ENCODE results near the gene DMRTB1. TPM values are rescaled to one million over a fixed set of nuclear protein-coding genes. Genes with fewer than 3 reads are reported as not detected.

Gene DMRTB1
- total RNA-seq, 1 experiment from 2014 or later = not detected

DNA sequence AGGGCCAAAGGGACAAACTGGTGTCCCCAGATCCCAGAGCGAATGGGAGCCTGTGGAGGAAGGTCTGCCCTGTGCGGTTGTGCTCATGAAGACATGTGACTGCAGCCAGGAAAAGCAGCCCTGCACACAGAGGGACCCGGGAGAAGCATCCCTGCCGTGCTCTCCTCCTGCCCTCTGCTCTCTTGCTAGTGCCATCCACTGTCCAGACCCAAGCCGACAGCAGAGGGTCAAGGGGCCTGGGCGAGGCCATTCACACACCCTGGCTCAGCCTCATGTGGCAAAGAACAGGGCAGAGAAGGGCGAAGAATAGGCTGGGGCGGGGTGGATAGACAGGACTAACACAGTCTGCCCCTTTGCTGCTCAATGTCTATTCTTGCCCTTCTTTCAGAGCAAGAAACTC, 17.4 kb downstream of the DMRTB1 start:
- ATAC-seq (no peak), DNase-seq (ENCODE audit: low read depth, low spot score) (no peak)
- TF ChIP-seq, protein P1, sequence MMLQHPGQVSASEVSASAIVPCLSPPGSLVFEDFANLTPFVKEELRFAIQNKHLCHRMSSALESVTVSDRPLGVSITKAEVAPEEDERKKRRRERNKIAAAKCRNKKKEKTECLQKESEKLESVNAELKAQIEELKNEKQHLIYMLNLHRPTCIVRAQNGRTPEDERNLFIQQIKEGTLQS (IDR thresholded peaks at IDR 0.05) = no peak
- TF ChIP-seq ZFX (IDR thresholded peaks at IDR 0.05) (no peak), RAD21 (IDR thresholded peaks at IDR 0.05; ENCODE audit: low read depth) (no peak), EGR1 (IDR thresholded peaks at IDR 0.05; ENCODE audit: low read depth) (no peak), ZNF274 (IDR thresholded peaks at IDR 0.05; ENCODE audit: low read depth, low read length) (no peak), CBX3 (IDR thresholded peaks at IDR 0.05; ENCODE audit: low read depth) (no peak), CEBPB (IDR thresholded peaks at IDR 0.05; ENCODE audit: low read depth) (no peak), JUND (IDR thresholded peaks at IDR 0.05) (no peak)
- TF ChIP-seq, protein P2, sequence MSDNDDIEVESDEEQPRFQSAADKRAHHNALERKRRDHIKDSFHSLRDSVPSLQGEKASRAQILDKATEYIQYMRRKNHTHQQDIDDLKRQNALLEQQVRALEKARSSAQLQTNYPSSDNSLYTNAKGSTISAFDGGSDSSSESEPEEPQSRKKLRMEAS (IDR thresholded peaks at IDR 0.05) = no peak
- TF ChIP-seq, protein P3, sequence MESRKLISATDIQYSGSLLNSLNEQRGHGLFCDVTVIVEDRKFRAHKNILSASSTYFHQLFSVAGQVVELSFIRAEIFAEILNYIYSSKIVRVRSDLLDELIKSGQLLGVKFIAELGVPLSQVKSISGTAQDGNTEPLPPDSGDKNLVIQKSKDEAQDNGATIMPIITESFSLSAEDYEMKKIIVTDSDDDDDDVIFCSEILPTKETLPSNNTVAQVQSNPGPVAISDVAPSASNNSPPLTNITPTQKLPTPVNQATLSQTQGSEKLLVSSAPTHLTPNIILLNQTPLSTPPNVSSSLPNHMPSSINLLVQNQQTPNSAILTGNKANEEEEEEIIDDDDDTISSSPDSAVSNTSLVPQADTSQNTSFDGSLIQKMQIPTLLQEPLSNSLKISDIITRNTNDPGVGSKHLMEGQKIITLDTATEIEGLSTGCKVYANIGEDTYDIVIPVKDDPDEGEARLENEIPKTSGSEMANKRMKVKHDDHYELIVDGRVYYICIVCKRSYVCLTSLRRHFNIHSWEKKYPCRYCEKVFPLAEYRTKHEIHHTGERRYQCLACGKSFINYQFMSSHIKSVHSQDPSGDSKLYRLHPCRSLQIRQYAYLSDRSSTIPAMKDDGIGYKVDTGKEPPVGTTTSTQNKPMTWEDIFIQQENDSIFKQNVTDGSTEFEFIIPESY (IDR thresholded peaks at IDR 0.05; ENCODE audit: extremely low read depth, insufficient replicate concordance, low read length) = no peak
- TF ChIP-seq, protein P4, sequence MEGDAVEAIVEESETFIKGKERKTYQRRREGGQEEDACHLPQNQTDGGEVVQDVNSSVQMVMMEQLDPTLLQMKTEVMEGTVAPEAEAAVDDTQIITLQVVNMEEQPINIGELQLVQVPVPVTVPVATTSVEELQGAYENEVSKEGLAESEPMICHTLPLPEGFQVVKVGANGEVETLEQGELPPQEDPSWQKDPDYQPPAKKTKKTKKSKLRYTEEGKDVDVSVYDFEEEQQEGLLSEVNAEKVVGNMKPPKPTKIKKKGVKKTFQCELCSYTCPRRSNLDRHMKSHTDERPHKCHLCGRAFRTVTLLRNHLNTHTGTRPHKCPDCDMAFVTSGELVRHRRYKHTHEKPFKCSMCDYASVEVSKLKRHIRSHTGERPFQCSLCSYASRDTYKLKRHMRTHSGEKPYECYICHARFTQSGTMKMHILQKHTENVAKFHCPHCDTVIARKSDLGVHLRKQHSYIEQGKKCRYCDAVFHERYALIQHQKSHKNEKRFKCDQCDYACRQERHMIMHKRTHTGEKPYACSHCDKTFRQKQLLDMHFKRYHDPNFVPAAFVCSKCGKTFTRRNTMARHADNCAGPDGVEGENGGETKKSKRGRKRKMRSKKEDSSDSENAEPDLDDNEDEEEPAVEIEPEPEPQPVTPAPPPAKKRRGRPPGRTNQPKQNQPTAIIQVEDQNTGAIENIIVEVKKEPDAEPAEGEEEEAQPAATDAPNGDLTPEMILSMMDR (IDR thresholded peaks at IDR 0.05 in 2 of 3, conservative IDR thresholded peaks at IDR 0.05 in 1 of 3; ENCODE audit: borderline replicate concordance in 1 of 3, insufficient read depth in 1 of 3, low read depth in 2 of 3, low read length in 2 of 3) = no peak
- H4K20me1 ChIP-seq (ENCODE audit: insufficient read depth) = no peaks in the 10 kb centered on the region
- H3K36me3 ChIP-seq (ENCODE audit: control insufficient read depth in 1 of 2, insufficient read depth in 2 of 2, low read length in 2 of 2) = no peaks in the 10 kb centered on the region
- H3K4me3 ChIP-seq (replicated peaks in 1 of 2; ENCODE audit: low read depth in 1 of 2, low read length in 2 of 2) = no peak overlapping the region
- RAD21 ChIA-PET (ENCODE audit: low non-redundant PET in 1 of 2, low total read pairs in 2 of 2, uncharacterized antibody in 2 of 2, unreplicated experiment in 2 of 2) = no interaction called here
- POLR2A ChIA-PET = no interaction called here
- H3K79me2 ChIP-seq (ENCODE audit: insufficient read depth, low read length) = no peaks in the 10 kb centered on the region
- H3K4me1 ChIP-seq (ENCODE audit: control insufficient read depth in 1 of 2, insufficient read depth in 2 of 2, low read length in 2 of 2) = no peaks in the 10 kb centered on the region
- no peak overlapping the region for H3K4me2 ChIP-seq (ENCODE audit: low read length)
- H3K9me3 ChIP-seq (ENCODE audit: control insufficient read depth in 1 of 2, insufficient read depth in 1 of 2, low read depth in 1 of 2, low read length in 2 of 2) = no peaks in the 10 kb centered on the region
- intact Hi-C loops (cut with micrococcal nuclease) = no loop called here
- no peaks in the 10 kb centered on the region for H3K9me2 ChIP-seq (ENCODE audit: insufficient read depth)
- no peak overlapping the region for H2AFZ ChIP-seq (ENCODE audit: low read depth, low read length, poor library complexity, severe bottlenecking)
- CTCF ChIA-PET = no interaction called here
- no peak overlapping the region for H3K27ac ChIP-seq (ENCODE audit: low read depth, low read length)
- H3K27me3 ChIP-seq (ENCODE audit: insufficient read depth, low read length) = no peaks in the 10 kb centered on the region
- H3K9ac ChIP-seq (ENCODE audit: low read length) = no peak overlapping the region
- no TSS peak for BruUV-seq (replicated peaks)
